Gastrocnemius medialis (tissue), 4 donors: ENCODE results near the gene CHRNA3.

Experiments
- CTCF ChIP-seq, 5 experiments: fragments of 450-650 bp in 3 of 5; fragments of 200-600 bp in 2 of 5; sonication (generic) in 2 of 5; IDR thresholded peaks in 4 of 5; conservative IDR thresholded peaks in 1 of 5; 1 replicate in 4 of 5; 2 replicates in 1 of 5; pipeline ENCODE4 v1.5.1; 2016 to 2019; ENCODE audit warnings: antibody characterized with exemption in 5 of 5, mild to moderate bottlenecking in 3 of 5, moderate library complexity in 3 of 5
- POLR2A ChIP-seq, 2 donors: fragments of 450-650 bp; IDR thresholded peaks; one replicate each; pipeline ENCODE4 v1.6.1; 2017; ENCODE audit warnings: antibody characterized with exemption in 2 of 2, mild to moderate bottlenecking in 2 of 2, moderate library complexity in 2 of 2

- TF ChIP-seq CTCF (IDR thresholded peaks at IDR 0.05 in 4 of 5, conservative IDR thresholded peaks at IDR 0.05 in 1 of 5) (no peak), POLR2A (IDR thresholded peaks at IDR 0.05) (no peak)
These were observed 21.0 kb upstream of the CHRNA3 start for GRCh38 chr15:78641749-78642275.
